GM12873 (cell line): ENCODE measurements around the gene PTGIR.

ENCODE experiments used
- CTCF ChIP-seq: IDR thresholded peaks from 2 replicates; pipeline ENCODE4 v1.5.1; 2012; ENCODE audit warnings: low read depth, mild to moderate bottlenecking, moderate library complexity, low read length, control low read depth; ENCODE audit not compliant: insufficient read depth; ENCODE audit errors: missing control alignments

Gene PTGIR

GRCh38 chr19:46660551-46661019 is 35.7 kb upstream of the PTGIR start:
- no peak for TF ChIP-seq CTCF

GRCh38 chr19:46660008-46660517 is 35.2 kb upstream of the PTGIR start:
- no peak for TF ChIP-seq CTCF

- TF ChIP-seq CTCF: no peak
Measured at GRCh38 chr19:46659151-46660007, 34.5 kb upstream of the PTGIR start.

GRCh38 chr19:46656541-46656940 is 31.7 kb upstream of the PTGIR start:
- TF ChIP-seq CTCF: no peak

GRCh38 chr19:46654621-46655152 is 29.8 kb upstream of the PTGIR start:
- TF ChIP-seq CTCF: no peak

- no peak for TF ChIP-seq CTCF
Measured at GRCh38 chr19:46650445-46650844, 25.6 kb upstream of the PTGIR start.

- no peak for TF ChIP-seq CTCF
Measured at GRCh38 chr19:46648961-46649960, 24.4 kb upstream of the PTGIR start.
